Left colon (tissue), 2 donors: Measurements from ENCODE around the gene TCP10L. TPM values are rescaled to one million over a fixed set of nuclear protein-coding genes. Genes with fewer than 3 reads are reported as not detected.
A peak's percentile ranks its signal among the peaks of the same experiment; 100 is the strongest.

Experiments
- ATAC-seq: fragments of 200-7000 bp; cut with Tn5 transposase; one replicate; pipeline ENCODE4 v1.9.1; 2020; ENCODE audit warnings: mild to moderate bottlenecking, moderate library complexity
- DNase-seq, 2 donors: peaks; one replicate each; pipeline ENCODE4 v3.0.0-alpha.2; 2020
- intact Hi-C, 2 donors: fragments of 100-400 bp; cut with DNase I in 1 of 2; cut with micrococcal nuclease in 1 of 2; formaldehyde crosslinking; loops; one replicate each; pipeline versions ENCODE4 v1.11.2 to v1.14.0; 2022; cut with DNase I, micrococcal nuclease
- total RNA-seq, 2 donors: library from RNA; stranded (reverse); fragmentation: NEBNext Ultra II Directional; extraction: Animal tissue kit (Norgen Biotek cat#: 25700); gene quantifications; one replicate each; pipeline ENCODE4 v1.2.1, GENCODE V29; 2021
- donor health status: DM: no; HTN: no; CAD: no.
- donor health status: DM: yes; HTN: yes; CAD: no.

The TCP10L gene
- total RNA-seq, 2 donors from 2014 or later, result not detected

DNA sequence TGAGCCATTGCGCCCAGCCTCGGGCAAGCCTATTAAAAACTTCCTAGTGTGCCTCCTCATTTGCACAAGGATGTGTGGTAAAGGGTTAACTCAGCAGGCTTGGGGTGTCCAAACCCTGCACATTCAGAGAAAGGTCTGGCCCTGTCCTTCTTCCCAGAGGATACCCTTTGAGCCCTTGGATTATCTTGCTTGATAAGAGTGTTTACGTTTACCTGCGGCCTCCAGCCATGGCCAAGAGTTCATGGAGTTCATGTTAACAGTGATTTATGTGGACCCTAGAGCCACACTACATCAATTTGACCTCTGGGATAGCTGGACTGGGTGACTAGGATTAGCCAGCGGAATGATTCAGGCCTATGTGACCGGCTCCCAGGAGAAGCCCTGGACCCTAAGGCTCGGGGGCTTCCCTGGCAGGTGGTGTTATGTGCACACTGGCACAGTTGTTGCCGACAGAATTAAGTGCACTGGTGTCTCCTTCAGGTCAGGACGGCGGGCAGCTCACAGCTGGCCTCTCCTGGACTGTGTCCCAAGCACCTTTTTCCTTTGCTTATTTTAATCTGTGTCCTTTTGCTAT is 7.7 kb upstream of the TCP10L start:
- peak; percentile 43 for ATAC-seq
- DNase-seq, result no peak
- intact Hi-C loops, result no loop called here

DNA sequence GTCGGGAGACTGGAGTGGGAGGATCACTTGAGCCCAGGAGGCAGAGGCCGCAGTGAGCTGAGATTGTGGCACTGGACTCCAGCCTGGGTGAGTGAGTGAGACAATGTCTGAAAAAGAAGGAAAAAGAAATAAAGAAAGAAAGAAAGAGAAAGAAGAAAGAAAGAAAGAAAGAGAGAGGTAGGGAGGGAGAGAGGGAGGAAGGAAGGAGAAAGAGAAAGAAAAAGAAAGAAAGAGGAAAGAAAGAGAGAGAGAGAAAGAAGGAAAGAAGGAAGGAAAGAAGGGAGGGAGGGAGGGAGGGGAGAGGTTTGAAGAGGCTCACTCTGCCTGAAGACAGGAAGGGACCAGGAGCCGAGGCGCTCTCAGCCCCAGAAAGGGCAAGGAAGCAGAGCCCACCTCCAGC is 4.8 kb upstream of the TCP10L start:
- DNase-seq (no peak), ATAC-seq (no peak)
- intact Hi-C loops, result no loop called here

DNA sequence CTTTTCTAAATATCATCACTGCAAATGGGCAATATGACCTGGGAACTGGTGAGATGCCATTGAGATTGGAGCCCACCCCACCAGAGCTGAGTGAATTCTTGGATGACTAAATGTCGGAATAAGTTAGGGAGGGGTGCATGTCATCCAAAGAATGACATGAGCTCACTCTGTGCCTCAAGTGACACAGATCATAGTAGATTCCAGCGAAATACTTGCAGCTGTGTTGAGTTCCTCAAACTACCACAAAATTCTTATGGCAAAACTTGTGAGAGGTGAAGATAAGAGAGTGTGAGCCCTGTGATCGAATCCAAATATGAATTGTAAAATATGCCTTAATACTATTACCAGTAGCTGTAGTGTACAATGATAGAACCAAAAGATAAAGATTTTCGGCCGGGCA is 2.3 kb upstream of the TCP10L start:
- DNase-seq, result no peak
- ATAC-seq, result no peak
- intact Hi-C loops, result no loop called here

DNA sequence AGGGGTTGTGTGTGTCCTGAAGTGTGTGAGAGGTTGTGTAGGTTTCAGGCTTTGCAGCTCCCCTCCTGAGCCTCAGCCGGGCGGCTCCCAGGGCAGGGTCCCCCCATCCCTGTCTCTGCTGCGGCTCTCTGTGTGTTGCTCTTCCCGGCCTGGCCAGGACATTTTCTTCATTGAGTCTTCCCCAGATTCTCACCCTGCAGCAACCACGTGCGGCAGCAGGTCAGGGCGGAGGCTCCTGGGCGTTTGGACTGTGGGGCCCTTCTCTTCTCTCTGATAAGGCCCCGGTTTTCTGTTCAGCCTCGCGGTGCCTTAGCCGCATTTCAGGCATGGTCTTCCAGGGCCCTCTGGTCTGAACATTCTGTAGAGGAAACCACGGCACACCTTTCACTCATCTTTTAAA is 1.8 kb upstream of the TCP10L start:
- ATAC-seq, result no peak
- intact Hi-C loops, result no loop called here
- DNase-seq, result no peak

DNA sequence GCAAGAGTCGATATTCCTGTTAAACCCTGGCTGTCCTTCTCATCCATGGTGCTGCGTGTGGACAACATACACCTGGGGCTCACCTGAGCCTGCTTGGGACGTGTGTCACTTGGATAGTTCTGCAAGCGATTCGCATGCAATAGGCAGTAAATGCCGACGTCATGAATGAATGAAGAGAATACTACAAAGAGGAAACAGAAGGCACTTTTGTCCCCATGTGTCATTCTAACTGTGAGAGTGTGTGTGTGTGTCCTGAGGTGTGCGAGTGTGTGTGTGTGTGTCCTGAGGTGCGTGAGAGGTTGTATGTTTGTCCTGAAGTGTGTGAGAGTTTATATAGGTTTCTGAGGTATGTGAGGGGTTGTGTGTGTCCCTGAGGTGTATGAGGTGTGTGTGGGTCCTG is 647 bp upstream of the TCP10L start:
- DNase-seq, result no peak
- intact Hi-C loops, result no loop called here
- ATAC-seq, result no peak

DNA sequence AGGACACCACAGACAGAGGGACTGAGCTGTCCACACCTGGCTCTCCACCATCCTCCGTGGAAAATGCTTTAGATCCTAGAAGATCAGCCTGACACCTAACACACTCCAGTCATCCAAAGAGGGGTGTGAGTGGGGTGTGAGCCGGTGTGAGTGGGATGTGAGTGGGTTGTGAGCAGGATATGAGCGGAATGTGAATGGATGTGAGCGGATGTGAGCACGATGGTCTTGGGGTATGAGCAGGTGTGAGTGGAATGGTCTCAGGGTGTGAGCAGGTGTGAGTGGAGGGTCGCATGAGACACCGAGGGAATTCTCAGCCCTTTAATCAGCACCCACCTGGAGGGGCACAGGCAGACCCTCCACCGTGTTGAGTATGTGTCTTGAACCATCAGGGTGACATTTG is 851 bp downstream of the TCP10L start:
- DNase-seq (no peak), ATAC-seq (no peak)
- intact Hi-C loops, result no loop called here

DNA sequence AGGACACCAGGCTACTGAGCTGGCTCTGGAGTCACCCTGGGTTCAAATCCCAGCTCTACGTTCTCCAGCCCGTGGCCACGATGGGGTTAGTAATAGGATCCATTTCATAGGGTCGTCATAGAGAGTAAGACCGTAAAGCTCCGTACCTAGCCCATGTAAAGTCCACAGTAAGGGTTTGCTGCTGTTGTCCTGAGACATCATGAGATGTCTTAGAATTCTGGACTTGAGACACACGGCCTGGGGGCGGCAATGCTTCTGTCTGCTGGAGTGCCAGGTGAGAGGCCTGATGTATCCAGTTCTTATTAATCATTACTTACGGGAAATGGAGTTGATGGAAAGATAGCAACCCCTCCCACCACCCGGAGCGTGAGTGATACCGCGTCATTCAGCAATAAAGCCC is 3.6 kb downstream of the TCP10L start:
- no peak for DNase-seq
- intact Hi-C loops, result no loop called here
- ATAC-seq, result no peak

DNA sequence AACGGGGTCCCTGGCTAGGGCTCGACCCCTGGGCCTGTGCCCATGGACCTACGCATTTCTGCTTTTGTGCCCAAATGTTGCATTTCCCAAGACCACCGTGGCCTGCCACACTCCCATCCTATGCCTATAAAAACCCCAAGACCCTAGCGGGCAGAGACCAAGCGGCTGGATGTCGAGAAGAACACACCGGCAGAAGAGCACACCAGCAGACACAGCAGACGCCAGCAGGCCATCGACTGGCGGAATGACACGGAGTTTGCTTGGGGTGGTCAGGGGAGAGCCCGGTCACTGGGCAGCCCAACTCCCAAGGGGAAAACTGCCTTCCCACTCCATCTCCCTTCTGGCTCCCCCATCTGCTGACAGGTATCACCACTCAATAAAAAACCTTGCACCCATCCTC is 4.4 kb downstream of the TCP10L start:
- ATAC-seq (no peak), DNase-seq (no peak)
- intact Hi-C loops, result no loop called here

DNA sequence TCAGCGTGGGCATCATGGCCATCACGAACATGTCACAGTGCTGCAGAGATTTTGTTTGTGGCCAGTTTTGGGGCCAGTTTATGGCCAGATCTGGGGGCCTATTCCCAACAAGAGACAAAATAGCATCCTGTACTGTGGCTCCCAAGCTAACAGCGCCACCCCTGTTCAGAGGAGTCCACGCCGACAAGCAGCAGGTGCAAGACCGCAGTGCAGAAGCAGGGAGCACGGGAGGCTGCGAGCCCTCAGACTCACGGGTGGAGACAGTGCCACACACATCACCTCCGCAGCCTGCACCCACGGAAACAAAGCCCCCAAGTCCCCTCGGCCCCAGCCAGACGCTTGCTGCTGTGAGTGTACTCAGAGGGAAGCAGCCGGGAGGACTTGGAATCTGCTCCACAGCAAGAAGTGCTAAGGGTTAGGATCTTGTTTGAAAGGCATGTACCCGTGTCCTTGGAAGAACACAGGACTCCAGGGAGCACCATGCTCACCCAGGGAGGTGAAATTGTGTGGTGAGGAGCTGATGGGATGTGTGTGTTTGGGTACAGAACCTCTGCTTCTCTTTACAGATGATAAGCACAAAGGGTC is 7.1 kb downstream of the TCP10L start:
- ATAC-seq (peak; percentile 86), DNase-seq (peak in 1 of 2 donors; percentile 45)
- intact Hi-C loops, result no loop called here

DNA sequence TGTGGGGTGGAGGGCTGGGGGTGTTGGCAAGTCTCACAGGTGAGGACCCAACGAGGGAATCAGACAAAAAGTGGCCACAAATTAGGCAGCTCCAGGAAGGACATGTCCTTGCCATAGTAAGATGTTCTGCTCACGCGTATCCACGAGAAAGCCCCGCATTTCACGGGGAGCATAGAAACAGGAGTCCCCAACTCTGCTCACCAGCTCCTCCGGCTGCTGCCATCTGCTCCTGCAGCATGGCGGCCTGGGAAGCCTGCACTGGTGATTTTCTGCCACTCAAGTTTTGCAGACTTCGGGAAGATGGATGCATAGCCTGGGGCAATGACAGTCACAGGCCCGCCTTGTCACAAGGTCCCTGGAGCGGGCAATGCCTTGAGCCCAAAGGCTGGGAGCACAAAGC is 9.3 kb downstream of the TCP10L start:
- no peak for DNase-seq
- ATAC-seq, result no peak
- intact Hi-C loops, result no loop called here

DNA sequence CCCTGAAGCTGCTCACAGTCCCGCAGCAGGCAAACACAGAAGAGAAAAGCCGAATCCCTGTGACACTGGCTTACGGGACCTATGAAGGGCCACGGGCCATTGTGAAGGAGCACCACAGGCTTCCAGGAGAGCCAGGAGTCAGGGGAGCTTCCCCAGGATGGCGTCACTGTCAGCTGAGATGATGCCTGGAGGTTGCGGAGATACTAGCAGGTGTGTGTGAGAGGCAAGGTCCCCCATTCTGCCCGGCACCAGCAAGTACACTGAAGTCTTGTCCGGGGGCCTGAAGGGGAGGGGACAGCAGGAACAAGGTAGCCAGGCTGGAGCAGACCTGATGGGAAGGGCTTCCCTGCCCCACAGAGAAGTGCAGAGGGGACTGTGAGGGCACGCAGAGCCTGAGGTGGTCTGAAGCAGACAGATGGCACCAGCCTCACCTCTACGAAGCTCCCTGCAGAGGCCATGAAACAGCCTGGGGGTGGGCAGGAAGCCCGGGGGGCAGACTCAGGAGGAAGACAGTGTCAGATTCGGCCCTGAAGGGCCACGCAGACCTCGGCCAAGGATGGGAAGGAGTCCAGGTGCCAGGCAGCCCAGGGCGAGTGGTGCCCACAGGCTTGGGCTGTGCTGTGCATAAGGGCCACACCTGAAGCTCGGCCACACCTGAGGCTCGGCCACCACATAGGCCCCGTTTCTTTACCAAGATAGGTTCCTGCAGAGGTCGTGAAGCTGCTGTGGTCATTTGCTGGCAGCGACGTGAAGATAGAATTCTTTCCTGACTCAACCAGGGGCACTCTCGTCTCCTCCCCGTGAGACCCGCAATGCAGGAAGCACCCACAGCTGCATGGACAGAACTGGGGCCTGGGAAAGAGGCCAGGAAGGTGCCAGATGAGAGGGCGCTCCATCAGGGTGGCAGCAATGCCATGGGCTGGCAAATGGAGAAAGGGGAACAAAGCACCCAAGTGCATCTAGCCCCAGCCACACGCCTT is 10.1 kb downstream of the TCP10L start:
- ATAC-seq (no peak), DNase-seq (no peak)
- intact Hi-C loops, result no loop called here

DNA sequence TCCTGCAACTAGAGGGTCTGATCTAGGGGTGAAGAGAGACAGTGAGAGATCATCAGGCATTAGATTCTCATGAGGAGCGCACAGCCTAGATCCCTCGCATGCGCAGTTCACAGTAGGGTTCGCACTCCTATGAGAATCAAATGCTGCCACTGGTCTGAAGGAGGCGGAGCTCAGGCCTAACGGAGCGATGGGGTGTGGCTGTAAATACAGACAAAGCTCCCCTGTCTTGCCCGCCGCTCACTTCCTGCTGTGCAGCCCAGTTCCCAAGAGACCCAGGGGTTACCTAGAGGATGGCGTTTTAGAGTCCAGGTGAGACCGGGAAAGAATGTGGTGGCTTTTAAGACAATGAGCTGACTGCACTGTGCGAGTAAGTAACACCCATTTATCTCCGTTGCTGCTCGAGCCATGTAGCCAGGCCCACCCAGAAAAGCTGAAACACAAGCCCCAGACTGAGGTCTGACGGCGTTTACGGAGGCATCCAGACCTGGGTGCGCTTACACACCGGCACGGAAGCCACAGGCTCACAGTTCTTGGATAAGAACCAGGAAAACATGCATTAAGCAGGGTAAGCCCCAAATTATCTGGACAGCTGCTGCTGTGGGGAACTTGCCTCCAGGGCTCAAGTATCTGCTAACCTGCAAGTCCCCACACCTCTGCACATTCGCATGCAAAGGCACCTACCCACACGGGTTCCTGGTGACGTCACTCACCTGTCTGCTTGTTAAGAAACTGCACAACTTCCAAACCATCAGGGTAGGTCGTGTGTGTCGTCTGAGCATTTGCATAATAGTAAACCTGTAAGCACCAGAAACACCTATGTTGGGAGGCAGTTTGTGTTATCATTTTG is 12.5 kb downstream of the TCP10L start:
- peak; percentile 68 to 77 for DNase-seq
- ATAC-seq, result peak; percentile 71
- intact Hi-C loops, result no loop called here

DNA sequence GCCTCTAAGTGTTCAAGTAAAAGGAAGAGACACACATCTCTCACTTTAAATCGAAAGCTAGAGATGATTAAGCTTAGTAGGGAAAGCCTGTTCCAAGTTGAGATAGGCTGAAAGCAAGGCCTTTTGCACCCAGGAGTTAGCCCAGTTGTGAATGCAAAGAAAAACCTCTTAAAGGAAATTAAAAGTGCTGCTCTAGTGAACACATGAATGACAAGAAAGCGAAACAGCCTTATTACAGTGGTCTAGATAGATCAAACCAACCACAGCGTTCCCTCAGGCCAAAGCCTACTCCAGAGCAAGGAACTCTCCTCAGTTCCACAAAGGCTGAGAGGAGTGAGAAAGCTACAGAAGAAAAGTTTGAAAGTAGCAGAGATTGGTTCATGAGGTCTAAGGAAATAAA is 14.9 kb downstream of the TCP10L start:
- ATAC-seq (no peak), DNase-seq (no peak)
- intact Hi-C loops, result no loop called here

DNA sequence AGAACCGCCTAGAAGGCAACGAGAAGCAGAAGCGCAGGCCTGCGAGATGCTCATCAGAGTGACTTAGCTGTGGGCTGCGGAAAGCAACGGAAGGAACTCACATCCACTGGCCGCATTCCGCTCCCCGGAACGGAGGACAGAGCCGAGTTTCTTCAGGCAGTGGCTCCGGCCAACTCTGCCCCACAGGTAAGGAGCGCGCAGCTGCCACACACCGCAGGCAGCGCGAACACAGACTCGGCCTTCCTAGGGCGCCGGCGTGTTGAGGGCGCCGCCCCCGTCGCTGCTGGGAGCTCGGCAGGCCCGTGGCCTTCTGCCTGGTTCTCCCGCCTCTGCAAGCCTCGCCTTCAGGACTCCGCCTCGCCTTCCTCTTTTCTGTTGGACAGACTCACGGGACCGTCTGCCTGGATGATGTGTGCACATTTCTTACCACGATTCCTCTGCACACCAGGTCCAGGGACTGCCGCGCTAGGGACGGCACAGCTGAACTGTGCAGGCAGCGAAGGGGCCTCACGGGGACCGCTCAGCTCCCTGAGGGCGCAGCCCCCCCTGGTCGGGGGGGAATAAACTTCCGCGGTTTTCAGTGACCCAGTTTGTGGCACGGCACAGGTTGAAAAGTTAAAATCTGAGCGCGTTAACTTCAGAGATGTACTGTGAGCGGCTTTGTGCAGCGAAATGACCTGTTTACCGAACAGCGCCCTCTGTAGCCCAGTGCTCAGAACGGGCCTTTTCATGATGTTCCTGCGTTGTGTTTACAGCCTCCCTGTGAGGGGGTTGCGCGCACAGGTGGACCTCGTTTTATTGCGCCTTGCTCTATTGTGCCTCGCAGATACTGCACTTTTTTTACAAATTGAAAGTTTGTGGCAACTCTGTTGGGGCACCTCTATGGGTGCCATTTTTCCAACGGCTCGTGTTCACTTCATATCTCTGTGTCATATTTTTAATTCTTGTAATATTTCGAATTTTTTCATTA is 15.8 kb downstream of the TCP10L start:
- DNase-seq (peak; percentile 67 to 84), ATAC-seq (peak; percentile 89)
- intact Hi-C loops, result loop anchor here in 1 of 2 donors (10.0 kb wide), 1 partner anchor 155 kb away; the partner anchor contains the start of gene EVA1C

DNA sequence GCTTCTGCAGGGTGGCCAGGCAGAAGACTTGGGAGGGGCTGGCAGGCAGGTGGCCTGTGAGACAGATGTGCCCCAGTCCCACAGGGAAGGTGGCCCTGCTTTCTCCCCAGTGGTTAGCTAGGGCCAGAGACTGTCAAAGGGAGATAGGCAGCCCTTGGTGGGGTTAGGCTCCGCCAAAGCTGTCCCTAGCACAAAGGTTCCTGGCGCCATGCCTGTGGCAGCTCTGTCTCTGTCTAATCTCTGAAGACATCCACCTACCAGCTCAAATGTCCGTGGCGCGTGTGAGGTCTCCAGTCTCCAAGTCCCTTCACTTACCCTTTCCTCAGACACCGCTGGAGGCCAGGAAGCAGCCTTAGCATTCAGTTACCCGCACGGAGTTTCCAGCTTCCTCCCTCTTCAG is 17.7 kb downstream of the TCP10L start:
- no peak for DNase-seq
- ATAC-seq, result no peak
- intact Hi-C loops, result loop anchor here in 1 of 2 donors (10.0 kb wide), 1 partner anchor 153 kb away; the partner anchor contains the start of gene EVA1C

DNA sequence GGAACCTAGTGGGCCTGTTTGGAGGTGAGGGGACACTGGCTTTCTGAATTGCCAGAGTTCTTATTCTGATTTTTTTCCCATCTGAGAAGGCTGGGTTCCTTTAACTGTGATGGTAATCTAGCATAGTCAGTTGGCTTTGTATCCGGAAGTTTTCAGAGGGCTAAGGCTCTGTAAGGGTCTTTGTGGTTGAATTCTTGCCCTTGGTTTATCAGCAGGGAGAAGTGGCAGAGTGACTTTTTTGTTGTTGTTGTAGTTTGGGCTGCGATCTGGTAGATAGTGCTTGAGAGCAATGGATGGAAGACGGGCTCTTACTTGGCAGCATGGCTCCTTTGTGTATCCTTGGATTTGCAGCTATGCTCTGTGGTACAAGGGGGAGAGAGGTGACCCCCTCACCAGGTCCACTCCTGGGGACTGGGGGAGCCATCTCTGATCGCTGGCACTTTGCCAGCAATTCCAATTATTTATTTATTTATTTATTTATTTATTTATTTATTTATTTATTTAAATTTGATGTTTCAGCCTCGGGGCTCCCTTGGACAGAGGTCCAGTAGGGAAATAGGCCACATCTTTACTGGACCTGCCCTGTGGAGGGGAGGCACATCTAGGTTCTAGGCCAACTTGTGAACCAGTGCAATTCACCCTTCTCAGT is 18.5 kb downstream of the TCP10L start:
- intact Hi-C loops, result loop anchor here in 1 of 2 donors (10.0 kb wide), 1 partner anchor 152 kb away; the partner anchor contains the start of gene EVA1C
- DNase-seq (no peak), ATAC-seq (no peak)

DNA sequence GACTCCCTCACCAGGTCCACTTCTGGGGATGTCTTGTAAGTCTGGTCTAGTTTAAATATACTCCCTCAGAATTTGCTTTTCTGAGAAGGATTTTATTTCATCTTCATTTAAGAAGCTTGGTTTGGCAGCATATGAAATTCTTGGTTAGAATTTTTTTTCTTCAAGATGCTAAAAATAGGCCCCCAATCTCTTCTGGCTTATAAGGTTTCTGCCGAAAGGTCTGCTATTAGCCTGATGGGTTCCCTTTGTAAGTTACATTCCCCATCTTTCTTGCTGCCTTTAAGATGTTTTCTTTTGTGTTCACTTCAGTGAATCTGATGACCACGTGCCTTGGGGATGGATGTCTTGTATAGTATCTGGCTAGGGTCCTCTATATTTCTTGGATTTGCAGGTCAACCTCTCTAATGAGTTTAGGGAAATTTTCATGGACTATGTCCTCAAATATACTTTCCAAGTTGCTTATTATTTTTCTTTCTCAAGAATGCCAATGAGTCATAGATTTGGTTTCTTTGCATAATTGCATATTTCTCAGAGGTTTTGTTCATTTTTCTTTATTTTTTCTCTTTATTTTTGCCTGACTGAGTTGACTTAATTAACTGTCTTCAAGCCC is 19.4 kb downstream of the TCP10L start:
- no peak for ATAC-seq
- intact Hi-C loops, result loop anchor here in 1 of 2 donors (10.0 kb wide), 1 partner anchor 151 kb away; the partner anchor contains the start of gene EVA1C
- no peak for DNase-seq
